ENCODE measurements around the gene MAP2K7.
A peak's percentile ranks its signal among the peaks of the same experiment; 100 is the strongest.
"Not testable (repeated sequence)": the region's sequence is repeated elsewhere in the genome, so short reads cannot be mapped to it uniquely, and the experiment has no call there.

Gene MAP2K7

DNA sequence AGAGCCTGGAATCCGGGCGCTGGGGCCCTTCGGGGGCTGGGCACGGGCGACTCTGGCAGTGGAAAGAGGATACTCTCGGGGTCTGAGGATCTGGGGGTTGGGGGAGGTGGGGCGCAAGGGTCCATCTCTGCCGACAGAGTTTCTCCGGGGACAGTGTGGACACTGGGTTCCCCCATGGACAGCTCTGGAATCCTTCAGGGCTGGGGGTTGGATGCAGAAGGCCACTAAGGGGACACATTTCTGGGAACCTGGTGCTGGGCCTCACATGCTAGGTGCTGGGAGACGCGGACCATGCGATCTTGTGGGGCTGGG lies 13.2 kb downstream of the MAP2K7 start:
- no peak for DNase-seq (ENCODE audit: low read depth in 2 of 2)
- H3K4me3 ChIP-seq (replicated peaks in 1 of 2; ENCODE audit: low read depth in 2 of 2, low read length in 2 of 2), result peak overlapping the region in 1 of 2 donors; percentile 40
- TF ChIP-seq, protein P1, sequence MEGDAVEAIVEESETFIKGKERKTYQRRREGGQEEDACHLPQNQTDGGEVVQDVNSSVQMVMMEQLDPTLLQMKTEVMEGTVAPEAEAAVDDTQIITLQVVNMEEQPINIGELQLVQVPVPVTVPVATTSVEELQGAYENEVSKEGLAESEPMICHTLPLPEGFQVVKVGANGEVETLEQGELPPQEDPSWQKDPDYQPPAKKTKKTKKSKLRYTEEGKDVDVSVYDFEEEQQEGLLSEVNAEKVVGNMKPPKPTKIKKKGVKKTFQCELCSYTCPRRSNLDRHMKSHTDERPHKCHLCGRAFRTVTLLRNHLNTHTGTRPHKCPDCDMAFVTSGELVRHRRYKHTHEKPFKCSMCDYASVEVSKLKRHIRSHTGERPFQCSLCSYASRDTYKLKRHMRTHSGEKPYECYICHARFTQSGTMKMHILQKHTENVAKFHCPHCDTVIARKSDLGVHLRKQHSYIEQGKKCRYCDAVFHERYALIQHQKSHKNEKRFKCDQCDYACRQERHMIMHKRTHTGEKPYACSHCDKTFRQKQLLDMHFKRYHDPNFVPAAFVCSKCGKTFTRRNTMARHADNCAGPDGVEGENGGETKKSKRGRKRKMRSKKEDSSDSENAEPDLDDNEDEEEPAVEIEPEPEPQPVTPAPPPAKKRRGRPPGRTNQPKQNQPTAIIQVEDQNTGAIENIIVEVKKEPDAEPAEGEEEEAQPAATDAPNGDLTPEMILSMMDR (IDR thresholded peaks at IDR 0.05; ENCODE audit: low read depth, low read length), result no peak

DNA sequence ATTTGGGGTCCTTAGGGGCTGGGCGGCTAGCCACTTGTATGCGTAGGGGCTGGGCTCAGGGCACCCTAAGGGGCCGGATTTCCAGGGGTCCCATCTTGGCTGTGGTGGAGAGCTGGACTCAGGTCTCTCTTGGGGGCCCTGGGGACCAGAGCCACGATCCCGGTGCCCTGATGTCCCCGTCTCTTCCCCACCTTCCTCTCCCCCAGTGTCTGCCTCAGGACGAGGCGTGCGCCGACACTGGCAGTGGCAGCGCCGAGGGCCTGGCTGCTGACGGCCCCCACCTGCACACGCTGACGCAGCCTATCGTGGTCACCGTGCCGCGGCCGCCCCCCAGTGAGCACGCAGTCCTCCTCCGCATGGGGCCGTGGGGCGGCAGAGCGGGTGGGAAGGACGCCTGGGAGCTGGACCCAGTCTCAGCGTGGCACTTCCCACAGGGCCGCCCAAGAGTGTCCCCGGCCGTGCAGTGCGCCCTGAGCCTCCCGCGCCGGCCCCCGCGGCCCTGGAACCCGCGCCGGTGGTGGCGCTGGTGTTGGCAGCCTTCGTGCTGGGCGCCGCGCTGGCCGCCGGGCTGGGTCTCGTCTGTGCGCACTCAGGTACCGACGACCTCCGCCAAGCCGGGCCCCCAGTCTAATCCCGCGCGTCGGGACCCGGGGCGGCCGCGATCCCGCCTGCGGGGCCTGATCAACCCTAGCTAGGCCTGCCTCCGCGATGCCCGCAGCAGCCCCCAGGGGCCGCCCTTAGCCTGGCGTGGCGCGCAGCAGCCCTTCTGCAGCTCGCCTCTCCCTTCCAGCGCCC lies 13.8 kb downstream of the MAP2K7 start:
- H3K4me3 ChIP-seq (replicated peaks in 1 of 2; ENCODE audit: low read depth in 2 of 2, low read length in 2 of 2), result peak overlapping the region in 1 of 2 donors; percentile 40
- TF ChIP-seq, protein P1 (IDR thresholded peaks at IDR 0.05; ENCODE audit: low read depth, low read length), result peak; percentile 42
- peak; percentile 56 to 67 for DNase-seq (ENCODE audit: low read depth in 2 of 2)

DNA sequence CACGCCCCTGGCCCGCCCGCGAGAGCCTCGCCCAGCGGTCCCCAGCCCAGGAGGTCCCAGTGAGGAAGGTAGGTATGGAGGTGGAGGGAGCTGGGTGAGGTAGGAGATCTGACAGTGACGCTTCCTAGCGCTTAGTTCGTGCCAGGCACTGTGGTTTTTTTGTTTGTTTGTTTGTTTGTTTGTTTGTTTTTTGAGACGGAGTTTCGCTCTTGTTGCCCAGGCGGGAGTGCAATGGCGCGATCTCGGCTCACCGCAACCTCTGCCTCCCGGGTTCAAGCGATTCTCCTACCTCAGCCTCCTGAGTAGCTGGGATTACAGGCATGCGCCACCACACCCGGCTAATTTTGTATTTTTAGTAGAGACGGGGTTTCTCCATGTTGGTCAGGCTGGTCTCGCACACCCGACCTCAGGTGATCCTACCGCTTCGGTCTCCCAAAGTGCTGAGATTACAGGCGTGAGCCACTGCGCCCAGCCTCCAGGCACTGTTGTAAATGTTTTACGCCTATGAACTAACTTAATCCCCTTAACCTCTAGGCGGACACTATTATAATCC lies 14.5 kb downstream of the MAP2K7 start:
- H3K4me3 ChIP-seq (replicated peaks in 1 of 2; ENCODE audit: low read depth in 2 of 2, low read length in 2 of 2); DNase-seq (ENCODE audit: low read depth in 2 of 2): not testable (repeated sequence)

DNA sequence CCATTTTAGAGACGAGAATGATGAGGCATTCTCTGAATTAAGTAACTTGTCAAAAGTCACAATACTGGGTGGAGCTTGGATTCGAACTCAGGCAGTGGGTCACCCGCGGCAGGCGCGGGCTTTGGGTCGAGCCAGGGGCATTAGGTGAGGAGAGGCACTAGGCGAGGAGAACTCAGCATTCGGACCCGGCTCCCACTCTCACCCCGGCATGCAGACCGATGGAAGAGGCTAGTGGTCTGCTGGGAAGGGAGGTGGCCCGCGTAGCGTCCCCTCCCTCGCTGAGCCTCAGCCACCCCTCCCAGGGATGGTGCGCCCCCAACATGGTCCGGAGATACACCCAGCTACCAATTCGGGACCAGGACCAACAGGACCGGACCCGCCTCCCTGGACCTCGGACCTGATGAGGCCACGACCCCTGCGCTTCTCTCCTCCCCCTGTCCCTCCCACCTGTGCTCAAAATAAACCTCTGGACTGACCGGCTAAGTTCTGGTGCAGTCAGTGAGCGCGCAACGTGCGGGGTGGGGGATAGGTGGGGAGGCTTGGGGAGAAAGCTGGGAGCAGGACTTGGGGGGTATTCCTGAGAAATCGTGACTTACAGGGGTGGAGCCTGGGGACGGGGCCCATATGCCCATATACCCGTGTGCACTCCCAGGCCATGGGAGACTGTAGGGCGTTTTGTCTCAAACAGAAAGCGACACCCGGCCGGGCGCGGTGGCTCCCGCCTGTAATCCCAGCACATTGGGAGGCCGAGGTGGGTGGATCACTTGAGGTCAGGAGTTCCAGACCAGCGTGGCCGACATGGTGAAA lies 15.1 kb downstream of the MAP2K7 start:
- no peak for DNase-seq (ENCODE audit: low read depth in 2 of 2)
- no peak overlapping the region for H3K4me3 ChIP-seq (replicated peaks in 1 of 2; ENCODE audit: low read depth in 2 of 2, low read length in 2 of 2)
- TF ChIP-seq, protein P1 (IDR thresholded peaks at IDR 0.05; ENCODE audit: low read depth, low read length), result no peak

DNA sequence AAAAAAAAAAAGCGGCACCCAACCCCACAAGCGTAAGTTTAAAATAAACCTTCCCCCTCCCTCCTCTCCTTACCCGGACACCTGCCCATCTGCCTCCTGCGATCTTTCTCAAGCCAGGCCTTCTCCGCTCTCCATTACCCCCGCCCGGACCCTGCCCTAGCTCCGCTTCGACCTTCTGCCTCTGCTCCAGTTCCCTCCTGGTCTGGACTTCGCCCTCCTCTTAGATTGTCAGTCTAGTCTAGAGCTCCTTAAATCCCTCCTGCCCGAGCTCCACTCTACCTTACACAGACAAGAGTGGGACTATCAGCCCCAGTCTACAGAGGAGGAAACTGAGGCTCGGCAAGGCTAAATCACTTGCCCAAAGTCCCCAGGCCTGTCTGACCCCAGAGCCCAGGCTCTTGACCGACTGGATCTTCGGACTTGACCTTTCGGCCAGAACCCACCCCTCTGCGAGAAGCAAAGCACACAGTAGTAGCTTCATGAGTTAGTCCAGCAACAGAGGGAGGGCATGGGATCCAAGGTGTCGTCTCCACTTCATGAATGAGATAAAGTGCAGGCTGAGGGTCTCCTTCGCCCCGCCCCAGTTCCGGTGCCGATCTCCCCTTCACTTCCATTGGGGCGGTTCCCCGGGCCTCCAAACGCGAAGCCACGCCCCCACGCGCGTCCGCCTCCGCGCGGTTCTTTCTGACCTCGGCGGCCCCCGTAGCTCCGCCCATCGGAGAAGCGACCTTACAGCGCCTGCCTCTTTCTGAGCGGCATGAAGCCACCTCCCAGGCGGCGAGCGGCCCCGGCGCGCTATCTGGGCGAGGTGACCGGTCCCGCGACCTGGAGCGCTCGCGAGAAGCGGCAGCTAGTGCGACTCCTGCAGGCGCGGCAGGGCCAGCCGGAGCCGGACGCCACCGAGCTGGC lies 16.2 kb downstream of the MAP2K7 start, which contains the start of gene SNAPC2:
TSS of gene SNAPC2 (plus strand) at position 729 of the 909 bp plus-strand sequence. CDS start at position 758, 29 bp downstream.
- DNase-seq (ENCODE audit: low read depth in 2 of 2), result peak; percentile 97
- peak within 1 kb of the TSS; percentile 52 to 80 for H3K4me3 ChIP-seq (replicated peaks in 1 of 2; ENCODE audit: low read depth in 2 of 2, low read length in 2 of 2)
- TF ChIP-seq, protein P1 (IDR thresholded peaks at IDR 0.05; ENCODE audit: low read depth, low read length), result no peak

DNA sequence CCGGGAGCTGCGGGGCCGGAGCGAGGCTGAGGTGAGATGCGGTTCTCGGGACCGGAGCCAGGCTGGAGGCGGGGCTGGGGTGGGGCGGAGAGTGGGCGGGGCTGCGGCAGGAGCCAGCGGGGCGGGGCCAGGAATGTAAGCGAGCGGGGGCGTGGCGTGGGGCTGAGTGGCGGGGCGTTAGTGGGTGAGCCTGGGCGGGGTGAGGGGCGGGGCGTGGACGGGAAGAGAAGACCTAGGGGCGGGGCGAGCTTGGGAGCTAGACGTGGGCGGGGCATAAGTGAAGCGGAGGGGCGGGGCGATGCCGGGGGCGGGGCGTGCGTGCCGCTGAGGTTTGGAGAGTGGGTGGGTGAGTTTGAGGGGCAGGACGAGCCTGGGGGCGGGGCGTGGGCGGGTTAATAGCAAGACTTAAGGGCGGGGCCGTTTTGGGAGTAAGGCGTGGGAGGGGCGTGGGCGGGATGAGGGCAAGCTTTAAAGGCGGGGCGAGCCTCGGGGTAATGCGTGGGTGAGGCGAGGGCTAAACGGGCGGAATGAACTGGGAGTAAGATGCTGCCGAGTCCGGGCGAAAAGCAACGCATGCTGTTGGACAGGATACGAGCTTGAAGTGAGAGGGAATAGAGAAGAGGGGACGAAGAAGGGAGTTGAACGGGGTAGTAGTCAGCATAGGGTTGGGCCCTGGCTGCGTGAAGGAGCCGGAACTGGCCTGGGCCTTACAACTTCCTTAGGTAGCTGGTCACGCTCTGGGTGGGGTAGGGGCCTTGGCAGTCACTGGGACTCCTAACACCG lies 17.0 kb downstream of the MAP2K7 start:
- TF ChIP-seq, protein P1 (IDR thresholded peaks at IDR 0.05; ENCODE audit: low read depth, low read length), result no peak
- DNase-seq (ENCODE audit: low read depth in 2 of 2), result peak; percentile 99
- peak overlapping the region; percentile 52 to 80 for H3K4me3 ChIP-seq (replicated peaks in 1 of 2; ENCODE audit: low read depth in 2 of 2, low read length in 2 of 2)
